IPS-15b (cell line): ENCODE data around the gene P2RY6.

Experiments
- H3K27me3 ChIP-seq: one replicate; pipeline ENCODE4 v1.6.1; 2013; ENCODE audit warnings: low read length; ENCODE audit not compliant: control insufficient read depth, insufficient read depth
- H3K36me3 ChIP-seq: one replicate; pipeline ENCODE4 v1.6.1; 2013; ENCODE audit warnings: low read length; ENCODE audit not compliant: control insufficient read depth, insufficient read depth
- H3K4me1 ChIP-seq: one replicate; pipeline ENCODE4 v1.6.1; 2013; ENCODE audit warnings: mild to moderate bottlenecking, low read length; ENCODE audit not compliant: control insufficient read depth, insufficient read depth
- H3K4me3 ChIP-seq: one replicate; pipeline ENCODE4 v1.5.1; 2013; ENCODE audit warnings: low read depth, low read length
- H3K9ac ChIP-seq: one replicate; pipeline ENCODE4 v1.6.1; 2013; ENCODE audit warnings: low read depth, mild to moderate bottlenecking, low read length
- H3K9me3 ChIP-seq: one replicate; pipeline ENCODE4 v1.6.1; 2013; ENCODE audit warnings: mild to moderate bottlenecking, low read length; ENCODE audit not compliant: control insufficient read depth, insufficient read depth

P2RY6 gene

DNA sequence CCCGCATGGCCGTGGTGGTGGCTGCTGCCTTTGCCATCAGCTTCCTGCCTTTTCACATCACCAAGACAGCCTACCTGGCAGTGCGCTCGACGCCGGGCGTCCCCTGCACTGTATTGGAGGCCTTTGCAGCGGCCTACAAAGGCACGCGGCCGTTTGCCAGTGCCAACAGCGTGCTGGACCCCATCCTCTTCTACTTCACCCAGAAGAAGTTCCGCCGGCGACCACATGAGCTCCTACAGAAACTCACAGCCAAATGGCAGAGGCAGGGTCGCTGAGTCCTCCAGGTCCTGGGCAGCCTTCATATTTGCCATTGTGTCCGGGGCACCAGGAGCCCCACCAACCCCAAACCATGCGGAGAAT lies 25.1 kb downstream of the P2RY6 start:
- H3K9ac ChIP-seq: no peak overlapping the region
- no peaks in the 10 kb centered on the region for H3K9me3 ChIP-seq
- peaks cover 16% of the 10 kb centered on the region for H3K27me3 ChIP-seq
- no peak overlapping the region for H3K4me3 ChIP-seq
- H3K36me3 ChIP-seq: no peaks in the 10 kb centered on the region
- H3K4me1 ChIP-seq: peaks cover 2% of the 10 kb centered on the region

DNA sequence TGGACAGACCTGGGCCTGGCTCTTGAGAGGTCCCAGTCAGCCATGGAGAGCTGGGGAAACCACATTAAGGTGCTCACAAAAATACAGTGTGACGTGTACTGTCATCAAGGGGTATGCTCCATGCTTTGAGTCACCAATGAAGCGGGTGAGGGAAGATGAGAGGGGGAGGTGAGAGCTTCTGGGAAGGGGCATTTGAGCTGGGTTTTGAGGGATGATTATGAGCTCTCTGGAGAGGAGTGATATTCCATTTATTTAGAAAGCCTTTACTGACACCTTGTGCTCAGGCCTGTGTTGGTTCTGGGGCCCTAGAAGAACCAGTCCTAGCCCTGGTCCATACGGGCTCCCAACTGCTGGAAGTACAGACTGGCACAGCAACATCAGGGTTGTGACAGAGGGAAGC lies 25.6 kb downstream of the P2RY6 start:
- peaks cover 2% of the 10 kb centered on the region for H3K4me1 ChIP-seq
- H3K4me3 ChIP-seq: no peak overlapping the region
- H3K27me3 ChIP-seq: peaks cover 16% of the 10 kb centered on the region
- no peak overlapping the region for H3K9ac ChIP-seq
- H3K9me3 ChIP-seq: no peaks in the 10 kb centered on the region
- no peaks in the 10 kb centered on the region for H3K36me3 ChIP-seq

DNA sequence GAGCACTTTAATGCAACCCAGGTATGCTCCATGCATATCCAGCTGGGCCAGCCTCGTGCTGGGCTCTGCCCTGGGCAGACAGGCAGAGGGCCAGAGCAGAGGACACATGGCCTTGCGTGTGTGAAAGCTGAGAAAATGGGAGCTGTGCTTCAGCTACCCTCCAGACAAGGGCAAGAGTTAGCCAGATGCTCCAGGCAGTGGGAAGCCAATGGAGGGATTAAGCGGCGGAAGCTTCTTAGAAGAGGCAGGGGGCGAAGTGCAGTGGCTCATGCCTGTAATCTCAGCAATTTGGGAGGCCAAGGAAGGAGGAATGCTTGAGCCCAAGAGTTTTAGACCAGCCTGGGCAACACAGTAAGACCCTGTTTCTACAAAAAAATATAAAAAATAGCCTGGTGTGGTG lies 26.1 kb downstream of the P2RY6 start:
- H3K4me1 ChIP-seq: peaks cover 2% of the 10 kb centered on the region
- H3K27me3 ChIP-seq: peaks cover 16% of the 10 kb centered on the region
- H3K4me3 ChIP-seq: no peak overlapping the region
- no peaks in the 10 kb centered on the region for H3K9me3 ChIP-seq
- no peak overlapping the region for H3K9ac ChIP-seq
- H3K36me3 ChIP-seq: no peaks in the 10 kb centered on the region

DNA sequence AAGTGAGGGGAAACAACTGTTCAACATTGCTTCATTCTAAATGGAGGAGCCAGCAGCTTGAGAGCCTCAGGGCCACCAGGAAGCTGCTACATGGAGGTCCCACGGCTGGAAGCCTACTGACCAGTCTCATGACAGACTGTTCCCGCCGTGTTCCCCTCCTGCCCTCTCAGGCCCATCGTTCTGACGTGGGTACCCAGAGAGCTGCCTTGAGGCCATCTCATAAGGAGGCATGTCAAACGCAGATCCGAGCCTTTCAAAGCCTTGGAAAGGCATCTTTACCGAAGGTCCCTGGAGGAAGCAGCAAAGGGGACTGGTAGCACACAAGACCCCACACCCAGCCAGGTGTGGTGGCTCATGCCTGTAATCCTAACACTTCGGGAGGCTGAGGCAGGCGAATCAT lies 27.6 kb downstream of the P2RY6 start:
- H3K9me3 ChIP-seq: no peaks in the 10 kb centered on the region
- H3K27me3 ChIP-seq: peaks cover 9% of the 10 kb centered on the region
- no peaks in the 10 kb centered on the region for H3K36me3 ChIP-seq
- no peak overlapping the region for H3K9ac ChIP-seq
- H3K4me3 ChIP-seq: no peak overlapping the region
- H3K4me1 ChIP-seq: peaks cover 2% of the 10 kb centered on the region

DNA sequence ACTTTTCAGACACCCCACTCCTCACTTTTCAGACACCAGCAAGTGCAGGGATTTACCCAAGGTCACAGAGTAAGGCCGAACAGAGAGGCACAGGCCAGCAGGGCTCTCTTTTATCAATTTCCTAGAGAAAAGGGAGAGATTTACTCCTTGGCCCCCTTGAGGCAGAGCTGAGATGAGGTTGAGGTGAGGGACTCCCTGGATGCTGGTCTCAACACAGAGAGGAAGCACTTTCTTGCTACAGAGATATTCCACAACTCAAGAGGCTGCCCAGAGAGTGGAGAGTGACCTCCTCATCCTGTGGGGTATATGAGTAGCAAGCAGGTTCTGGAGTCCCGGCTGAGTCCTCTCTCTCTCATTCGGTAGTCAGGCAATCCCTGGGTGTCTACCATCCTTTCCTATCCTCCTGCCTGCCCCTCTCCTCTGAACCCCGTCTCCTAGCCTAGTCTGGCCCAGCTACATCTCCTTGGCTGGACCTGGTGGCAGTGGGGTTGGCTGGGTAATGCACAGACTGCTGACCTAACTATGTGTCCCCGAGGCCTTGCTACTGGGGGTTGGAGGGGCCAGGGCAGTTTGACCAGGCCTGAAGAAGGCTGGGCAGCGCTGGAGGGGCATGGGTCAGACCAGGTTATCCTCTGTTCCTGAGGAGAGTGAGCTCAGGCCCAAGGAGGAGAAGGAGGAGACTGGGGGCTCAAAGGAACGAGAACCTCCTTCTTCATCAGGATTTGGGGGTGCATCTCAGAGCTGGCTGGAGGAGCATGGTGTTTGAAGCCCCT lies 34.1 kb downstream of the P2RY6 start:
- no peaks in the 10 kb centered on the region for H3K4me1 ChIP-seq
- H3K9me3 ChIP-seq: no peaks in the 10 kb centered on the region
- H3K27me3 ChIP-seq: peaks cover 23% of the 10 kb centered on the region
- H3K4me3 ChIP-seq: no peak overlapping the region
- H3K36me3 ChIP-seq: no peaks in the 10 kb centered on the region
- H3K9ac ChIP-seq: no peak overlapping the region

DNA sequence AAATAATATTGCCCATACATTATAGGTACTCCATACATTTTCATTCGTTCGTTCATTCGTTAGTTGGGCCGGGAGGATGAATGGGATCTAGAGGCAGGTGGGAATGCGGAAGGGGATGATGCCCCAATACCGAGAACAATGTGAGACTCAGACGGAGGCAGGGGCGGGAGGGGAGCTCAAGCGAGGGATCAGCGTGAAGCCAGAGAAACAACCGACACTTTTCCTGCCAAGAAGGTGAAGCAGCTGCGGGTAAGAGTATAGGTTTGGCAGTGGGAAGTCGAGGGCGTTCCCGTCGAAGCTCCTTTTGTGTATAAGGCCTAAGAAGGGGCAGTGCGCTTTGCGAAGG lies 34.8 kb downstream of the P2RY6 start:
- H3K9me3 ChIP-seq: no peaks in the 10 kb centered on the region
- peak overlapping the region; percentile 78 for H3K4me3 ChIP-seq
- H3K4me1 ChIP-seq: no peaks in the 10 kb centered on the region
- no peaks in the 10 kb centered on the region for H3K36me3 ChIP-seq
- H3K9ac ChIP-seq: peak overlapping the region; percentile 76
- peaks cover 29% of the 10 kb centered on the region for H3K27me3 ChIP-seq

DNA sequence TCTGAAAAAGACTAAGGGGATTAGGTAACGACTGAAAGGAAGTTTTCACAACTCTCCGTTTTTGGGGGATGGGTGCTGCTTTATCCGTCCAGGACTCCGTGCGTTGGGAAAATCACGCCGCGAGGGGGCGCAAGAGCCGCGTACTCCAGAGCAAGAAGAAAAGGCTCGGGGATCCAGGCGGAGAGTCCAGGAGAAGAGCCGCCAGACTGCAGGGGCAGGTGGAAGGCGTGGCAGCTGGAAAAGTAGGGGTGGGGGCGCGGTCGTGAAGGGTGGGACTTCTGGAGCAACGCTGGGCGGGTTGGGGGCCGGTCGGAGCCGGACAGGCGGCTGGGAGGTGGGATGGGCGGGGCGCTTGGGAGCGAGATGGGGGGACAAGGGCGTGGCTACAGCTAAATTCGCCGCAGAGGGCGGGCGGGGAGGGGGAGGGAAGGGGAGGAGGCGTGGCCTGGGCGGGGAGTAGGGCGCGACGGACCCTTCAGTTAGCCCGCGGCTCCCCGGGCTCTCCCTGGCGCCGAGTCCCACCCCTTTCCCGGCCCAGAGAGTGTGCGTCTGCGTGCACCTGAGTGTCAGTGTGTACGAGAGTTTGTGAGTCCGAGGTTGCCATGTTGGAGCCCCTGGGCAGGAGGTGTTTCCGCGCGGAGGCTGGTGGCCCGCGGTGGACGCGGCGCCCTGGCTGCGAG lies 35.3 kb downstream of the P2RY6 start:
- no peaks in the 10 kb centered on the region for H3K9me3 ChIP-seq
- H3K4me1 ChIP-seq: no peaks in the 10 kb centered on the region
- H3K36me3 ChIP-seq: no peaks in the 10 kb centered on the region
- peaks cover 35% of the 10 kb centered on the region for H3K27me3 ChIP-seq
- H3K4me3 ChIP-seq: peak overlapping the region; percentile 83
- H3K9ac ChIP-seq: peak overlapping the region; percentile 76

DNA sequence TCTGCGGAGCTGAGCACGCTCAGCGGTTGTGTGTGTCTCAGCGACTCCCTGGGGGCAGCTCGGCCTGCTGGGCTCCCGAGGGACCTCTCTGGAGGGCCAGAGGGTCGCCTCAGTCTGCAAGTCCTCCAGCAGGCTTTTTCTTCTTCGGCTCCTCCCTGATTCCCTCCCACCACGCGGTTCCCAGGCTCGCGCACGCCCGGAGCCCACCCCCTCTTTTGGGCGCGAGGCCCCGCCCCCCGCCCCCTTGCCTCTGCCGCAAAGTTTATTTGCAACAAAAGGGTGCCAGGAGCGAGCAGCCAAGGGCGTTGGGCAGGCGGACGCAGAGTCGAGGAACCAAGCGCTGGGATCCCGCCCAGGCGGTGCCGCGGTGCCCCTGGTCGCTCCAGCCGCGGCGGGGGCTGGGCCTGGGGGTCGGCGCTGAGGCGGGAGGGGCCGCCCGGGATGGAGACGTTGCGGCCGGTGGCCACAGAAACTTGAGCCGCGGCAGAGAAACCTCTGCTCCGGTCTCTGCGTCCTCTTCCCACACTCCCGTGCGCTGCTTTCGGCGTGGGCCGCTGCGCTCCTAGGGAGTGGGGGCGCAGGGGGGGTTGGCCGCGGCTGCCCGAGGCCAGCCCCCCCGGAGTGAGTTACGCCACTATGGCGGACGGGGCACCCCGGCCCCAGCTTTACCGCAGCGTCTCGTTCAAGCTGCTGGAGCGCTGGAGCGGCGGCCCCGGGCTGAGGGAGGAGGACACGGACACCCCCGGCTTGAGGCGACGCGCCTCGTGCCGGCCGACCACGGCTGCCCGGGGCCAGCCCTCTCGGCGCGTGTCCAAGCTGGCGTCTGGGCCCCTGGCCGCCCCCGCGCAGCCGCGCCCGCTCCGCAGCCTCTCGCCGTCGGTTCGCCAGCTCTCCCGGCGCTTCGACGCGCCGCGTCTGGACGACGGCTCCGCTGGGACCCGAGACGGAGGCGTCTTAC lies 36.1 kb downstream of the P2RY6 start, which contains the start of gene ARHGEF17:
Gene ARHGEF17, plus strand, starts transcription at position 274 of the 958 bp plus-strand sequence. Its CDS starts 363 bp downstream, at position 637.
- Histone ChIP-seq H3K27me3 (peaks cover 35% of the 10 kb centered on the region), H3K4me3 (peak within 1 kb of the TSS; percentile 83), H3K4me1 (no peaks in the 10 kb centered on the region), H3K9ac (peak within 1 kb of the TSS; percentile 76), H3K36me3 (no peaks in the 10 kb centered on the region), H3K9me3 (no peaks in the 10 kb centered on the region)

DNA sequence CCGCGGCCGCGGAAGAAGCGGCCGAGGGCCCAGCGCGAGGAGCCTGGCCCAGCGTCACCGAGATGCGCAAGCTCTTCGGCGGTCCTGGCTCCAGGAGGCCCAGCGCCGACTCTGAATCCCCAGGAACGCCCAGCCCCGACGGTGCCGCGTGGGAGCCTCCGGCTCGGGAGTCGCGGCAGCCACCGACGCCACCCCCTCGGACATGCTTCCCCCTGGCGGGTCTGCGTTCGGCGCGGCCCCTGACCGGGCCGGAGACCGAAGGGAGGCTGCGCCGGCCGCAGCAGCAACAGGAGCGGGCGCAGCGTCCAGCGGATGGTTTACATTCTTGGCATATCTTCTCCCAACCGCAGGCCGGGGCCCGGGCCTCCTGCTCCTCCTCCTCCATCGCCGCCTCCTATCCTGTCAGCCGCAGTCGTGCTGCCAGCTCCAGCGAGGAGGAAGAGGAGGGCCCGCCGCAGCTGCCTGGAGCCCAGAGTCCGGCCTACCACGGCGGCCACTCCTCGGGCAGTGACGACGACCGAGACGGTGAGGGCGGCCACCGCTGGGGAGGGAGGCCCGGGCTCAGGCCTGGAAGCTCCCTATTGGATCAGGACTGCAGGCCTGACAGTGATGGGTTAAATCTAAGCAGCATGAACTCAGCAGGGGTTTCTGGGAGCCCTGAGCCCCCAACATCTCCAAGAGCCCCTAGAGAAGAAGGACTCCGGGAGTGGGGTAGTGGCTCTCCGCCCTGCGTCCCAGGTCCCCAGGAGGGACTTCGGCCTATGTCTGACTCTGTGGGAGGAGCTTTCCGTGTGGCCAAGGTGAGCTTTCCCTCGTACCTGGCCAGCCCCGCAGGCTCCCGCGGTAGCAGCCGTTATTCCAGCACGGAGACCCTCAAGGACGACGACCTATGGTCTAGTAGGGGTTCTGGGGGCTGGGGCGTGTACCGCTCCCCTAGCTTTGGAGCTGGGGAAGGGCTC lies 37.1 kb downstream of the P2RY6 start:
- H3K4me3 ChIP-seq: peak overlapping the region; percentile 83
- peaks cover 35% of the 10 kb centered on the region for H3K27me3 ChIP-seq
- no peak overlapping the region for H3K9ac ChIP-seq
- H3K36me3 ChIP-seq: no peaks in the 10 kb centered on the region
- no peaks in the 10 kb centered on the region for H3K9me3 ChIP-seq
- H3K4me1 ChIP-seq: no peaks in the 10 kb centered on the region

DNA sequence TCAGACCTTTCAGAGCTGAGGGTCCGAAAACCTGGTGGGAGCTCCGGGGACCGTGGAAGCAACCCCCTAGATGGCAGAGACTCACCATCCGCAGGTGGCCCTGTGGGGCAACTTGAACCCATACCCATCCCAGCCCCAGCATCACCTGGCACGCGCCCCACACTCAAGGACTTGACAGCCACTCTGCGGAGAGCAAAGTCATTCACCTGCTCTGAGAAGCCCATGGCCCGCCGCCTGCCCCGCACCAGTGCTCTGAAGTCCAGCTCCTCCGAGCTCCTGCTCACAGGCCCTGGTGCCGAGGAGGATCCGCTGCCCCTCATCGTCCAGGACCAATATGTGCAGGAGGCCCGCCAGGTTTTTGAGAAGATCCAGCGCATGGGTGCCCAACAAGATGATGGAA lies 37.9 kb downstream of the P2RY6 start:
- Histone ChIP-seq H3K4me3 (no peak overlapping the region), H3K9ac (no peak overlapping the region), H3K27me3 (peaks cover 35% of the 10 kb centered on the region), H3K36me3 (no peaks in the 10 kb centered on the region), H3K9me3 (no peaks in the 10 kb centered on the region), H3K4me1 (no peaks in the 10 kb centered on the region)
